GM13977 (cell line): ENCODE measurements around the gene KCNJ16.

ENCODE experiments used
- DNase-seq: peaks from one replicate; pipeline ENCODE4 v3.0.0; 2012; ENCODE audit warnings: low spot score
- CTCF ChIP-seq: IDR thresholded peaks from 2 replicates; pipeline ENCODE4 v1.5.1; 2012; ENCODE audit warnings: mild to moderate bottlenecking, control low read depth; ENCODE audit not compliant: insufficient read depth; ENCODE audit errors: extremely low read depth, missing control alignments
- in situ Hi-C: fragments of 300-500 bp; cut with MboI; formaldehyde crosslinking; loops from one replicate; pipeline ENCODE4 v1.12.0; 2022; ENCODE audit warnings: low sequenced_read_pairs, low pct_unique_long_range_greater_than_20kb, mixed read lengths, inconsistent platforms; ENCODE audit not compliant: unreplicated experiment

KCNJ16 gene

DNA sequence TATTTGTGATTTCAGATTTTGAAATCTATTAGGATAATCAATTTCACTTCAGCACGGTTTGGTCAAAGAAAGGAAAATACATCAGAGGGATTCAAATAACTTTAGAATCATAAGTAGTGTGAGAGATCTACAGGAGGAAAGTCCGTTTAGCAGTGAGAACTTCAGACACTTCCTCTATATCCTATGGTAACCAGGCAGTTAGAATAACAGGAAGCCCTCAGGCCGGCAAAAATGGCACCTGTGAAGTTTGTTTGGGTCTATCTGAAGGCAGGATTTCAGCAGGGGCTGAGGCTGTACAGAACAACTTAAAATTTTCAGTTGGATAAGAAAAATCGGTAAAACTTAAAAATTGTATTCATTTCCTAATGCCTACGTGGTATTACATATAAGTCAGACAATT, 24.9 kb downstream of the KCNJ16 start:
- DNase-seq, result no peak

GRCh38 chr17:70100983-70101382, 26.0 kb downstream of the KCNJ16 start:
- in situ Hi-C loops, result no loop called here
- DNase-seq, result no peak
- TF ChIP-seq CTCF, result no peak

More for the DNA sequence above, 24.9 kb downstream of the KCNJ16 start:
- no peak for TF ChIP-seq CTCF
- in situ Hi-C loops, result no loop called here

- TF ChIP-seq CTCF, result no peak
- no peak for DNase-seq
- in situ Hi-C loops, result no loop called here
These were observed 27.5 kb downstream of the KCNJ16 start for GRCh38 chr17:70102531-70102930.

DNA sequence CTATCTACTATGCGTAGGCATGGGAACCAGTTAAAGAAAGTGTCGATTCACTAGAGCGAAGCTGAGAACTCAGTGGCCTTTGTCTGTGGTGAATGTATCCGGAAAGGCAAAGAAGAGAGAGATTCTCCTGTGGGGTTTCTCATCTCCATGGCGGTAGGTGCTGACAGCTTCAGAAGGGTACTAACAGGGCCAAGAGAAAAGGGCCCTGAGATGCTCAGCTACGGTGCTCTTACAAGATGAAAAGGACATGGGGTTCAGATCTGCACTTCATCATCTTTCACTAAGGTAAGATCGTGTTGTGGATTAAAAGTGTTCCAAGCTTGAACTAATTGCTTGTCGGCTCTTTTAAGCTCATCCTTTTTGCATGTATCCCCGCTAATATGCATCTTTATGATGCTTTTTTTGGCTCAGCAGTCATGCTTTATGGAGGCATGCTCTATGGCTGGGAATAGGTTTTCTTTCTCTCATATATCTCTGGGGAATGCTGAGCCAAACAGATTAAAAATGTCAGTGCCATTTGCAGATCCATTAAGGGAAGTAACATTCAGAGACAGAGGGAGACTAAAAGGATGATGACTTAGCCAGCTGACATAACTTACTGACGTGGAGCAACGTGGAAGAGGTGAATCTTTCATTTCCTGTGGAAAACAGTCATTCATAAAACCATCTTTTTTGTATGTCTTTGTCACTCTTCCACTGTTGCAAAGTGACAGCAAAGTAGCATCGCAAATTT, 29.9 kb downstream of the KCNJ16 start:
- DNase-seq, result no peak
- no peak for TF ChIP-seq CTCF
- in situ Hi-C loops, result no loop called here

DNA sequence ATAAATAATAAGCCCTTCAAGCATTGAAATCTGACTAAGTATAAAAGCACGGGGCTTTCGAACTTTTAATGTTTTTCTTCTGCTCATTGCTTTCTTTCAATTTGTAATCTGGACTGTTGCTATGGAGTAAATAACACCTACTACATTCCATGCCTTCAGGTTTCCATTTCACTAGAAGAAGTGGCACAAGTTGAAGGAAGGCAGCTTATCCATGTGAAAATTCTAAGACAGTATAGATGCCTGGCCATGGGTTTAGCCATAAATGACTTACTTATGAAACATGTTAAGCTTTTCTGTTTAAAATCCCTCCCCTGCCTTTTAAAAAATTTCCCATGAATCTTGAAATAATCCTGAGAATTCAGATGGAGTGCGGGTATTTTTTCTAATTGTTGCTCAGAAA, 30.6 kb downstream of the KCNJ16 start:
- DNase-seq, result no peak
- in situ Hi-C loops, result no loop called here
- no peak for TF ChIP-seq CTCF

- in situ Hi-C loops, result no loop called here
- DNase-seq, result no peak
- no peak for TF ChIP-seq CTCF
These were observed 31.5 kb downstream of the KCNJ16 start for GRCh38 chr17:70106551-70106950.
